Prostate gland (tissue), 2 donors: ENCODE data around the gene ATP8B3.

Experiments
- POLR2A ChIP-seq: fragments of 450-650 bp; IDR thresholded peaks from one replicate; pipeline ENCODE4 v1.6.1; 2016; ENCODE audit warnings: antibody characterized with exemption, mild to moderate bottlenecking
- POLR2AphosphoS5 ChIP-seq: sonication (generic); formaldehyde crosslinking; IDR thresholded peaks from one replicate; pipeline ENCODE4 v1.6.1; 2017; ENCODE audit warnings: antibody characterized with exemption
- TF ChIP-seq, protein P1 (sequence below), 4 experiments: fragments of 200-600 bp in 2 of 4; fragments of 450-650 bp in 2 of 4; sonication (generic) in 2 of 4; IDR thresholded peaks; 1 replicate in 3 of 4; 2 replicates in 1 of 4; pipeline ENCODE4 v1.5.1; 2016 to 2019; ENCODE audit warnings: antibody characterized with exemption in 4 of 4, mild to moderate bottlenecking in 2 of 4, moderate library complexity in 2 of 4

DNA sequence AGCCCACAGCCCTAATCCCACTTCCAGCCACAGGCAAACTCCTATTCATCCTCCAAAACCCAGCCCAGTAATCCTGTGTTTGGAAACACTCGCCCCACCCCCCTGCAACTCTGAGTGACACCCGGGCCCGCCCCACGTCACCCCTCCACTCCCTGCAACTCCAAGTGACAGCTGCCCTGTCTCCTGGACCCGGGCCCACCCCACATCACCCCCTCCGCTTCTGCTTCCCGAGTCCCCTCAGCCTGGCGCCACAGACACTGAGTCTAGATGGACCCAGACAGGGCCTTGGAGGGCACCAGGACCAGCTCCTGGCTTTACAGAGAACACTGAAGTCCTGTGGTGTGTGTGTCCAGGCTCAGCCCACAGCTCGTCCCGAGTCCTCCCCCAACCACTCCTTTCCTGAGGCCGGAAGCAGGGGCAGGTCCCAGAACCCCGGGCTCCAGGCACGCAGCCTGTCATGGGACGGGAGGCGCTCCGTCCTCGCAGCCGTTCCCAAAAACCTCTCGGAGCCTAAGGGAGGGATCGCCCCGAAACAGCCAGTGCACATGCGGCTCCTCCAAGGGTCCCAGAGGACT lies 28.6 kb upstream of the ATP8B3 start:
- TF ChIP-seq, protein P1, sequence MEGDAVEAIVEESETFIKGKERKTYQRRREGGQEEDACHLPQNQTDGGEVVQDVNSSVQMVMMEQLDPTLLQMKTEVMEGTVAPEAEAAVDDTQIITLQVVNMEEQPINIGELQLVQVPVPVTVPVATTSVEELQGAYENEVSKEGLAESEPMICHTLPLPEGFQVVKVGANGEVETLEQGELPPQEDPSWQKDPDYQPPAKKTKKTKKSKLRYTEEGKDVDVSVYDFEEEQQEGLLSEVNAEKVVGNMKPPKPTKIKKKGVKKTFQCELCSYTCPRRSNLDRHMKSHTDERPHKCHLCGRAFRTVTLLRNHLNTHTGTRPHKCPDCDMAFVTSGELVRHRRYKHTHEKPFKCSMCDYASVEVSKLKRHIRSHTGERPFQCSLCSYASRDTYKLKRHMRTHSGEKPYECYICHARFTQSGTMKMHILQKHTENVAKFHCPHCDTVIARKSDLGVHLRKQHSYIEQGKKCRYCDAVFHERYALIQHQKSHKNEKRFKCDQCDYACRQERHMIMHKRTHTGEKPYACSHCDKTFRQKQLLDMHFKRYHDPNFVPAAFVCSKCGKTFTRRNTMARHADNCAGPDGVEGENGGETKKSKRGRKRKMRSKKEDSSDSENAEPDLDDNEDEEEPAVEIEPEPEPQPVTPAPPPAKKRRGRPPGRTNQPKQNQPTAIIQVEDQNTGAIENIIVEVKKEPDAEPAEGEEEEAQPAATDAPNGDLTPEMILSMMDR (IDR thresholded peaks at IDR 0.05): no peak
- TF ChIP-seq POLR2A (no peak), POLR2AphosphoS5 (no peak)
